ENCODE data around the gene CAMSAP2. TPM values are rescaled to one million over a fixed set of nuclear protein-coding genes. Genes with fewer than 3 reads are reported as not detected.
A peak's percentile ranks its signal among the peaks of the same experiment; 100 is the strongest.

The CAMSAP2 gene
- total RNA-seq, 1 experiment from 2014 or later = 28.6 TPM

DNA sequence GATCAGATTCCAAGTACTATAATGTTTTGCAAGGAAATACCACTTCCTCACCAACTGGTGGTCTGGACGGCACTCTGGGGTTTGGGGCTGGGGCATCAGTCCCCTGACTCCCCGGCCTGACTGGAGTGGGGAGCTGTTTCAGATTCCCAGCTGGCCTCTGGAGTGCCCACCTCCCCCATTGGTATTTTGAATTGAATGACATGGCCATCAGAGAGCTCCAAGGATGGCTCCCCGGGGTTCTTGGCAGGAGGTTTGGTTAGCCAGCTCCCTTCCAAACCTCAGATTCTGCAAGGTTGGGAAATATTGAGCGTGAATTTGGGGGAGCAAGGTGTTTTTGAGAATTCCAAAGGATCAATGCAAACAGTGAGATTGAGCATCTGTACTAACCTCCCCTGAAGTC is 153.9 kb downstream of the CAMSAP2 start:
- Histone ChIP-seq H3K79me2 (ENCODE audit: low read length) (peaks cover 65% of the 10 kb centered on the region), H3K27ac (ENCODE audit: low read length) (peak overlapping the region; percentile 74), H3F3A (ENCODE audit: low read length, unreplicated experiment) (peaks cover 13% of the 10 kb centered on the region), H3K4me1 (ENCODE audit: insufficient read depth, low read length) (peaks cover 73% of the 10 kb centered on the region), H2AFZ (ENCODE audit: low read length) (no peak overlapping the region), H3K36me3 (ENCODE audit: low read depth, low read length) (no peaks in the 10 kb centered on the region), H3K9me2 (replicated peaks; ENCODE audit: low read length) (no peaks in the 10 kb centered on the region), H4K20me1 (ENCODE audit: low read length) (peaks cover 6% of the 10 kb centered on the region), H3K9ac (ENCODE audit: low read length) (peak overlapping the region; percentile 83), H3K27me3 (ENCODE audit: low read length) (no peaks in the 10 kb centered on the region), H3K4me3 (ENCODE audit: low read length) (peak overlapping the region; percentile 67), H3K9me3 (ENCODE audit: low read length) (no peaks in the 10 kb centered on the region), H3K4me2 (ENCODE audit: low read length) (peak overlapping the region; percentile 86)
- POLR2A ChIA-PET (ENCODE audit: unreplicated experiment) = no interaction called here
- intact Hi-C loops (cut with micrococcal nuclease) = loop anchor here (5.0 kb wide), 1 partner anchor 220 kb away; the partner anchor contains the start of gene CACNA1S
- TF ChIP-seq, protein P1, sequence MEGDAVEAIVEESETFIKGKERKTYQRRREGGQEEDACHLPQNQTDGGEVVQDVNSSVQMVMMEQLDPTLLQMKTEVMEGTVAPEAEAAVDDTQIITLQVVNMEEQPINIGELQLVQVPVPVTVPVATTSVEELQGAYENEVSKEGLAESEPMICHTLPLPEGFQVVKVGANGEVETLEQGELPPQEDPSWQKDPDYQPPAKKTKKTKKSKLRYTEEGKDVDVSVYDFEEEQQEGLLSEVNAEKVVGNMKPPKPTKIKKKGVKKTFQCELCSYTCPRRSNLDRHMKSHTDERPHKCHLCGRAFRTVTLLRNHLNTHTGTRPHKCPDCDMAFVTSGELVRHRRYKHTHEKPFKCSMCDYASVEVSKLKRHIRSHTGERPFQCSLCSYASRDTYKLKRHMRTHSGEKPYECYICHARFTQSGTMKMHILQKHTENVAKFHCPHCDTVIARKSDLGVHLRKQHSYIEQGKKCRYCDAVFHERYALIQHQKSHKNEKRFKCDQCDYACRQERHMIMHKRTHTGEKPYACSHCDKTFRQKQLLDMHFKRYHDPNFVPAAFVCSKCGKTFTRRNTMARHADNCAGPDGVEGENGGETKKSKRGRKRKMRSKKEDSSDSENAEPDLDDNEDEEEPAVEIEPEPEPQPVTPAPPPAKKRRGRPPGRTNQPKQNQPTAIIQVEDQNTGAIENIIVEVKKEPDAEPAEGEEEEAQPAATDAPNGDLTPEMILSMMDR (conservative IDR thresholded peaks at IDR 0.05; ENCODE audit: low read depth, low read length) = no peak
- TF ChIP-seq EZH2phosphoT487 (IDR thresholded peaks at IDR 0.05; ENCODE audit: borderline replicate concordance, low read length) (no peak), EZH2 (IDR thresholded peaks at IDR 0.05; ENCODE audit: low read length, unreplicated experiment) (no peak)
- ATAC-seq (no peak), DNase-seq (no peak)
- no TSS peak for BruUV-seq (replicated peaks)
- CTCF ChIA-PET = interaction anchor here (0.5 kb wide), 1 partner anchor 278 kb away, joined by 8 read pairs; no protein-coding TSS in a partner anchor

DNA sequence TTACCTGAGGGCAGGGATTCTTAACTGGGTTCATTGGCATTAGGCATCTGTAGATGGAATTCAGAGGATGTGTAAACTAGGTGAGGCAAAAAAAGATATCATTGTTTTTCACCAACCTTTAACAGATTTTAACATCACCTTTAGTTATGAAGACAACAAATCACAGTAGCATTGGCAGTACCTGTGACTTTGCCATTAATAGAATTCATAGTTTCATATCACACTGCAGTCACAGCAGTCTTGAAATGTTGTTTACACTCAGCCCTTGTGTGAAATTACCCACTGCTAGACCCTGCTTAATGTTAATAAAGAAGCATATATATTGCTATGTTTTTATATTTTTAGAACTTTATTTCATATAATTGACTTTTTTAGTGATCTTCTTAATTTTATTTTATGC is 154.3 kb downstream of the CAMSAP2 start:
- intact Hi-C loops (cut with micrococcal nuclease) = loop anchor here (5.0 kb wide), 1 partner anchor 219 kb away; the partner anchor contains the start of gene CACNA1S
- H3K27me3 ChIP-seq (ENCODE audit: low read length) = no peaks in the 10 kb centered on the region
- DNase-seq (peak; percentile 37), ATAC-seq (no peak)
- no peaks in the 10 kb centered on the region; the same call in 1 of the 2 replicates for H3K36me3 ChIP-seq (ENCODE audit: low read depth, low read length)
- CTCF ChIA-PET = interaction anchor here (0.5 kb wide), 1 partner anchor 135 kb away, joined by 13 read pairs; no protein-coding TSS in a partner anchor
- peaks cover 13% of the 10 kb centered on the region for H3F3A ChIP-seq (ENCODE audit: low read length, unreplicated experiment)
- H3K9me2 ChIP-seq (replicated peaks; ENCODE audit: low read length) = no peaks in the 10 kb centered on the region
- H4K20me1 ChIP-seq (ENCODE audit: low read length) = peaks cover 10% of the 10 kb centered on the region
- BruUV-seq (replicated peaks) = TSS peak; percentile 34
- peak overlapping the region; percentile 86 for H3K4me2 ChIP-seq (ENCODE audit: low read length)
- H2AFZ ChIP-seq (ENCODE audit: low read length) = peak overlapping the region; percentile 54; the same call in 1 of the 2 replicates
- peak overlapping the region; percentile 10; the same call in 1 of the 2 replicates for H3K9ac ChIP-seq (ENCODE audit: low read length)
- peaks cover 69% of the 10 kb centered on the region for H3K79me2 ChIP-seq (ENCODE audit: low read length)
- peak overlapping the region; percentile 74 for H3K27ac ChIP-seq (ENCODE audit: low read length)
- peaks cover 77% of the 10 kb centered on the region for H3K4me1 ChIP-seq (ENCODE audit: insufficient read depth, low read length)
- POLR2A ChIA-PET (ENCODE audit: unreplicated experiment) = interaction anchor here (0.7 to 0.8 kb wide), 2 partner anchors 262 to 271 kb away, joined by 4 read pairs; partner anchors contain the start of gene TMEM9
- no peaks in the 10 kb centered on the region for H3K9me3 ChIP-seq (ENCODE audit: low read length)
- TF ChIP-seq EZH2phosphoT487 (IDR thresholded peaks at IDR 0.05; ENCODE audit: borderline replicate concordance, low read length) = no peak
- TF ChIP-seq EZH2 (IDR thresholded peaks at IDR 0.05; ENCODE audit: low read length, unreplicated experiment) = no peak
- TF ChIP-seq, protein P1 (conservative IDR thresholded peaks at IDR 0.05; ENCODE audit: low read depth, low read length) = no peak
- peak overlapping the region; percentile 67 for H3K4me3 ChIP-seq (ENCODE audit: low read length)

DNA sequence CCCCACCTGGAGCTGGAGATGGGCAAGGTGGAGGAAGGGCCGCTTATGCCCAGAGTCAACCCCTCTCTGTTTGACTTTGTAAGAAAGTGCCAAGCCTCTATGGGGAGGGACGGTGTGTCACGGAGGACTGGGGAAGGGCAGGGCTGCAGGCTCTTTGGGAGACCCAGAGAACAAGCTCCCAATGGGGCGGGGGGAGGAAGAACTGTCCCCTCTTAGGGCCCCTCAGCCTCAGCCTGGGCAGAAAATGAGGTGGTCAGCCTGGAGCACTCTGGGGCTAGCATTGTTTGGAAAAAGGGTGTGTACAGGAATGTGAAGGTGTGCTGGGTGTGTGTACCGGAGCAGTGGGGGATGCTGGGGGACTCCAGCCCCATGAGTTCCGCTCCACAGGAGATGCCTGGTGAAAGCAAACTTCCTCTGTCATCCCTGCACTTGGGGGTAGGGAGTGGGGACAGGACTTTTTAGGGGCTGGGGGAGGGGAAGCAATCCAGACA is 154.8 kb downstream of the CAMSAP2 start:
- peaks cover 74% of the 10 kb centered on the region for H3K79me2 ChIP-seq (ENCODE audit: low read length)
- POLR2A ChIA-PET (ENCODE audit: unreplicated experiment) = interaction anchor here (0.5 to 0.8 kb wide), 3 partner anchors 10 to 271 kb away, joined by 4 to 5 read pairs (median 4); partner anchors contain the start of gene TMEM9
- ATAC-seq (peak; percentile 34), DNase-seq (peak; percentile 91)
- intact Hi-C loops (cut with micrococcal nuclease) = loop anchor here (5.0 kb wide), 1 partner anchor 219 kb away; the partner anchor contains the start of gene CACNA1S
- no peaks in the 10 kb centered on the region for H3K27me3 ChIP-seq (ENCODE audit: low read length)
- H3K27ac ChIP-seq (ENCODE audit: low read length) = peak overlapping the region; percentile 74
- H3K9me2 ChIP-seq (replicated peaks; ENCODE audit: low read length) = no peaks in the 10 kb centered on the region
- BruUV-seq (replicated peaks) = no TSS peak
- H3K36me3 ChIP-seq (ENCODE audit: low read depth, low read length) = peaks cover 5% of the 10 kb centered on the region; the same call in 1 of the 2 replicates
- peaks cover 11% of the 10 kb centered on the region for H4K20me1 ChIP-seq (ENCODE audit: low read length)
- peaks cover 13% of the 10 kb centered on the region for H3F3A ChIP-seq (ENCODE audit: low read length, unreplicated experiment)
- TF ChIP-seq EZH2phosphoT487 (IDR thresholded peaks at IDR 0.05; ENCODE audit: borderline replicate concordance, low read length) (no peak), EZH2 (IDR thresholded peaks at IDR 0.05; ENCODE audit: low read length, unreplicated experiment) (no peak)
- TF ChIP-seq, protein P1 (conservative IDR thresholded peaks at IDR 0.05; ENCODE audit: low read depth, low read length) = no peak
- no peaks in the 10 kb centered on the region for H3K9me3 ChIP-seq (ENCODE audit: low read length)
- CTCF ChIA-PET = interaction anchor here (0.5 to 0.6 kb wide), 2 partner anchors 134 to 271 kb away, joined by 4 to 13 read pairs; no protein-coding TSS in a partner anchor
- H3K9ac ChIP-seq (ENCODE audit: low read length) = peak overlapping the region; percentile 10
- H3K4me3 ChIP-seq (ENCODE audit: low read length) = peak overlapping the region; percentile 67
- peaks cover 77% of the 10 kb centered on the region for H3K4me1 ChIP-seq (ENCODE audit: insufficient read depth, low read length)
- H3K4me2 ChIP-seq (ENCODE audit: low read length) = peak overlapping the region; percentile 86
- H2AFZ ChIP-seq (ENCODE audit: low read length) = peak overlapping the region; percentile 54
